K562 (cell line): ENCODE data around the gene PCBP3. TPM values are rescaled to one million over a fixed set of nuclear protein-coding genes. Genes with fewer than 3 reads are reported as not detected.

Source experiments
- DIDO1 ChIP-seq: fragments of 450-650 bp; IDR thresholded peaks from 2 replicates; pipeline ENCODE4 v1.6.1; 2016; ENCODE audit warnings: low read depth, missing biosample characterization, missing genetic modification characterization
- HNRNPK ChIP-seq: fragments of 200-400 bp; formaldehyde crosslinking; IDR thresholded peaks from one replicate; pipeline ENCODE4 v1.6.1; 2018; ENCODE audit warnings: mild to moderate bottlenecking, low read depth, low read length; ENCODE audit not compliant: poor library complexity, severe bottlenecking
- LCOR ChIP-seq: sonication (generic); formaldehyde crosslinking; IDR thresholded peaks from 2 replicates; pipeline ENCODE4 v1.8.0; 2022; ENCODE audit warnings: mild to moderate bottlenecking, missing genetic modification reagents
- NFE2 ChIP-seq: IDR thresholded peaks from 2 replicates; pipeline ENCODE4 v1.6.1; 2014; ENCODE audit warnings: antibody characterized with exemption, low read depth
- OTX1 ChIP-seq: fragments of 450-650 bp; formaldehyde crosslinking; IDR thresholded peaks from 2 replicates; pipeline ENCODE4 v1.4.0; 2022; ENCODE audit warnings: mild to moderate bottlenecking
- PHB ChIP-seq: fragments of 250-450 bp; sonication (Bioruptor Pico); IDR thresholded peaks from 2 replicates; pipeline ENCODE4 v1.5.0; 2021
- PURB ChIP-seq: sonication (generic); formaldehyde crosslinking; IDR thresholded peaks from 2 replicates; pipeline ENCODE4 v1.9.0; 2021; ENCODE audit warnings: low read depth, mild to moderate bottlenecking, missing genetic modification reagents
- RB1 ChIP-seq: fragments of 450-650 bp; IDR thresholded peaks from 2 replicates; pipeline ENCODE4 v1.6.1; 2017; ENCODE audit warnings: low read depth, mild to moderate bottlenecking
- SMAD3 ChIP-seq: fragments of 450-650 bp; formaldehyde crosslinking; conservative IDR thresholded peaks from 2 replicates; pipeline ENCODE4 v1.4.0; 2020; ENCODE audit warnings: mild to moderate bottlenecking
- SMARCB1 ChIP-seq: IDR thresholded peaks from 2 replicates; pipeline ENCODE4 v1.6.1; 2011; ENCODE audit warnings: improper control_type of control experiment, low read depth; ENCODE audit not compliant: insufficient read length
- TAL1 ChIP-seq: fragments of 450-650 bp; IDR thresholded peaks from 2 replicates; pipeline ENCODE4 v1.6.1; 2016; ENCODE audit warnings: mild to moderate bottlenecking
- TFE3 ChIP-seq: fragments of 450-650 bp; formaldehyde crosslinking; IDR thresholded peaks from 2 replicates; pipeline ENCODE4 v1.4.0; 2020; ENCODE audit warnings: mild to moderate bottlenecking, mixed read lengths
- WHSC1 ChIP-seq: IDR thresholded peaks from one replicate; pipeline ENCODE4 v1.6.1; 2012; ENCODE audit warnings: low read length, control low read depth, inconsistent platforms
- ZBTB34 ChIP-seq: fragments of 250-450 bp; sonication (Bioruptor Pico); IDR thresholded peaks from 2 replicates; pipeline ENCODE4 v1.8.0; 2021; ENCODE audit warnings: mild to moderate bottlenecking, moderate library complexity
- ZC3H8 ChIP-seq: fragments of 450-650 bp; IDR thresholded peaks from 2 replicates; pipeline ENCODE4 v1.6.1; 2017
- ZFP1 ChIP-seq: fragments of 450-650 bp; formaldehyde crosslinking; IDR thresholded peaks from 2 replicates; pipeline ENCODE4 v1.4.0; 2020; ENCODE audit warnings: mild to moderate bottlenecking, mixed read lengths
- ZKSCAN1 ChIP-seq: fragments of 150-350 bp; IDR thresholded peaks from 2 replicates; pipeline ENCODE4 v1.6.1; 2016; ENCODE audit warnings: low read depth, low read length
- ZNF175 ChIP-seq: fragments of 200-800 bp; sonication (Bioruptor generic); IDR thresholded peaks from 2 replicates; pipeline ENCODE4 v1.6.1; 2016; ENCODE audit warnings: low read depth, mild to moderate bottlenecking, missing genetic modification characterization, missing compliant biosample characterization
- ZNF354B ChIP-seq: fragments of 250-450 bp; sonication (Bioruptor Pico); IDR thresholded peaks from 2 replicates; pipeline ENCODE4 v1.4.0; 2020
- ZNF551 ChIP-seq: fragments of 250-450 bp; sonication (Bioruptor Pico); IDR thresholded peaks from 2 replicates; pipeline ENCODE4 v1.5.0; 2021; ENCODE audit warnings: mild to moderate bottlenecking, moderate library complexity
- ZNF699 ChIP-seq: fragments of 250-450 bp; sonication (Bioruptor Pico); IDR thresholded peaks from 2 replicates; pipeline ENCODE4 v1.8.0; 2021; ENCODE audit warnings: mild to moderate bottlenecking, moderate library complexity; ENCODE audit not compliant: insufficient replicate concordance
- ZNF707 ChIP-seq: fragments of 250-450 bp; sonication (Bioruptor Pico); conservative IDR thresholded peaks from 2 replicates; pipeline ENCODE4 v1.8.0; 2022; ENCODE audit warnings: inconsistent platforms, mild to moderate bottlenecking, moderate library complexity
- polyA plus RNA-seq, 8 experiments: library from polyadenylated mRNA; depleted of rRNA in 4 of 8; stranded (reverse) in 5 of 8; unstranded in 3 of 8; fragments of >200 nt; fragmentation: Nextera tagmentation in 2 of 8; fragmentation: Illumina TruSeq in 1 of 8; extraction: Ambion mirVana in 2 of 8; extraction: Trizol in 1 of 8; gene quantifications; 2 replicates each; pipeline versions ENCODE4 v1.2.1 to v1.2.3, GENCODE V29; 2011 to 2014; ENCODE audit warnings: inconsistent platforms in 1 of 8, missing spikeins in 1 of 8
- total RNA-seq, 7 experiments: library from RNA; depleted of rRNA in 6 of 7; stranded (reverse); fragments of >200 nt in 6 of 7; fragmentation: Illumina TruSeq in 2 of 7; extraction: Trizol in 2 of 7; gene quantifications; 2 replicates each; pipeline versions ENCODE4 v1.2.1 to v1.2.3, GENCODE V29; 2011 to 2021; ENCODE audit warnings: low replicate concordance in 1 of 7
- TF ChIP-seq, protein P1 (sequence below): fragments of 450-650 bp; IDR thresholded peaks from 2 replicates; pipeline ENCODE4 v1.7.1; 2018; ENCODE audit warnings: mild to moderate bottlenecking, low read depth; ENCODE audit not compliant: partially characterized antibody

PCBP3 gene
- total and polyA plus RNA-seq, 9 of the 15 experiments (the other 6 are each of a cell fraction or from before 2014, with no cell fraction given): 0.18 TPM; not detected in 8

GRCh38 chr21:45981151-45982091 lies 337.9 kb downstream of the PCBP3 start, which contains the start of gene COL6A1 (continued):
- TF ChIP-seq, protein P1, sequence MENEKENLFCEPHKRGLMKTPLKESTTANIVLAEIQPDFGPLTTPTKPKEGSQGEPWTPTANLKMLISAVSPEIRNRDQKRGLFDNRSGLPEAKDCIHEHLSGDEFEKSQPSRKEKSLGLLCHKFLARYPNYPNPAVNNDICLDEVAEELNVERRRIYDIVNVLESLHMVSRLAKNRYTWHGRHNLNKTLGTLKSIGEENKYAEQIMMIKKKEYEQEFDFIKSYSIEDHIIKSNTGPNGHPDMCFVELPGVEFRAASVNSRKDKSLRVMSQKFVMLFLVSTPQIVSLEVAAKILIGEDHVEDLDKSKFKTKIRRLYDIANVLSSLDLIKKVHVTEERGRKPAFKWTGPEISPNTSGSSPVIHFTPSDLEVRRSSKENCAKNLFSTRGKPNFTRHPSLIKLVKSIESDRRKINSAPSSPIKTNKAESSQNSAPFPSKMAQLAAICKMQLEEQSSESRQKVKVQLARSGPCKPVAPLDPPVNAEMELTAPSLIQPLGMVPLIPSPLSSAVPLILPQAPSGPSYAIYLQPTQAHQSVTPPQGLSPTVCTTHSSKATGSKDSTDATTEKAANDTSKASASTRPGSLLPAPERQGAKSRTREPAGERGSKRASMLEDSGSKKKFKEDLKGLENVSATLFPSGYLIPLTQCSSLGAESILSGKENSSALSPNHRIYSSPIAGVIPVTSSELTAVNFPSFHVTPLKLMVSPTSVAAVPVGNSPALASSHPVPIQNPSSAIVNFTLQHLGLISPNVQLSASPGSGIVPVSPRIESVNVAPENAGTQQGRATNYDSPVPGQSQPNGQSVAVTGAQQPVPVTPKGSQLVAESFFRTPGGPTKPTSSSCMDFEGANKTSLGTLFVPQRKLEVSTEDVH: no peak
- TF ChIP-seq ZNF175 (CRISPR knock-in tag) (no peak), ZFP1 (no peak), PURB (no peak), LCOR (CRISPR knock-in tag) (no peak), ZNF551 (CRISPR knock-in tag) (no peak), ZNF699 (no peak), TFE3 (CRISPR knock-in tag) (no peak), ZBTB34 (CRISPR knock-in tag) (no peak), DIDO1 (tag) (0 out of 2 replicates have a peak, but pooled peaks have one; percentile 33), PHB (CRISPR knock-in tag) (no peak), ZC3H8 (no peak), ZNF707 (CRISPR knock-in tag) (no peak), ZNF354B (CRISPR knock-in tag) (no peak), TAL1 (no peak), ZKSCAN1 (no peak), SMAD3 (CRISPR knock-in tag) (no peak), WHSC1 (no peak), HNRNPK (no peak), OTX1 (CRISPR knock-in tag) (no peak), NFE2 (no peak), SMARCB1 (no peak), RB1 (no peak; the same call in 1 of the 2 replicates)
